Erythroblast (primary cell): ENCODE results near the gene EIF4B.

Experiments used
- GATA1 ChIP-seq: IDR thresholded peaks from 2 replicates; pipeline ENCODE4 v1.6.1; 2011; ENCODE audit warnings: low read depth, mild to moderate bottlenecking, control low read depth, low read length, moderate library complexity
- POLR2A ChIP-seq: IDR thresholded peaks from 2 replicates; pipeline ENCODE4 v1.6.1; 2011; ENCODE audit warnings: mild to moderate bottlenecking, low read length

GRCh38 chr12:53069621-53070410 is 63.6 kb downstream of the EIF4B start:
- TF ChIP-seq POLR2A (no peak), GATA1 (no peak)
